Kidney (tissue), 14 donors: ENCODE data around the gene DYNLL1. TPM values are rescaled to one million over a fixed set of nuclear protein-coding genes. Genes with fewer than 3 reads are reported as not detected.
"Not testable (repeated sequence)": the region's sequence is repeated elsewhere in the genome, so short reads cannot be mapped to it uniquely, and the experiment has no call there.

Experiments
- DNase-seq, 5 donors: peaks; one replicate each; pipeline ENCODE4 v3.0.0-alpha.2; 2013 to 2020
- FAIRE-seq: peaks from 2 replicates; lab custom pipeline; 2012; peaks lifted over from hg19 to GRCh38; lab: Jason Lieb, UNC
- H3K27ac ChIP-seq, 2 donors: one replicate each; pipeline ENCODE4 v1.7.0; 2013; ENCODE audit warnings: low read depth in 2 of 2, low read length in 2 of 2, inconsistent platforms in 1 of 2
- H3K27me3 ChIP-seq: one replicate; pipeline ENCODE4 v1.7.1; 2013; ENCODE audit warnings: low read length, inconsistent platforms; ENCODE audit not compliant: control insufficient read depth, insufficient read depth
- H3K36me3 ChIP-seq, 3 donors: one replicate each; pipeline versions ENCODE4 v1.7.0 to v1.7.1; 2013; ENCODE audit warnings: low read length in 3 of 3, control low read depth in 1 of 3, inconsistent platforms in 1 of 3; ENCODE audit not compliant: insufficient read depth in 3 of 3, control insufficient read depth in 2 of 3
- H3K4me1 ChIP-seq, 3 donors: one replicate each; pipeline versions ENCODE4 v1.7.0 to v1.7.1; 2013; ENCODE audit warnings: low read length in 3 of 3, inconsistent platforms in 1 of 3, low read depth in 1 of 3; ENCODE audit not compliant: control insufficient read depth in 2 of 3, insufficient read depth in 2 of 3
- H3K4me3 ChIP-seq, 3 donors: one replicate each; pipeline versions ENCODE4 v1.7.0 to v1.8.1; 2013; ENCODE audit warnings: low read length in 3 of 3, control low read depth in 1 of 3, inconsistent platforms in 1 of 3
- H3K9ac ChIP-seq, 3 donors: one replicate each; pipeline versions ENCODE4 v1.7.0 to v1.7.1; 2013; ENCODE audit warnings: low read length in 3 of 3, control low read depth in 1 of 3, inconsistent platforms in 1 of 3
- H3K9me3 ChIP-seq, 3 donors: one replicate each; pipeline versions ENCODE4 v1.7.0 to v1.7.1; 2013; ENCODE audit warnings: low read length in 3 of 3, control low read depth in 1 of 3, inconsistent platforms in 1 of 3; ENCODE audit not compliant: control insufficient read depth in 2 of 3, insufficient read depth in 1 of 3
- CTCF ChIP-seq: IDR thresholded peaks from 3 replicates; pipeline ENCODE4 v1.5.1; 2012; ENCODE audit warnings: mild to moderate bottlenecking, moderate library complexity, borderline replicate concordance; ENCODE audit not compliant: insufficient read depth; ENCODE audit errors: extremely low read depth
- intact Hi-C: fragments of 100-400 bp; cut with DNase I; formaldehyde crosslinking; loops from one replicate; pipeline ENCODE4 v1.11.1; 2022
- polyA plus RNA-seq: library from polyadenylated mRNA; stranded (reverse); fragments of 350-450 nt; fragmentation: Illumina TruSeq; extraction: RNeasy Lipid Tissue Mini Kit (QIAGEN cat#74804); gene quantifications from one replicate; pipeline ENCODE4 v1.2.3, GENCODE V29; 2014; ENCODE audit warnings: low read depth, low replicate concordance; ENCODE audit not compliant: insufficient read depth
- total RNA-seq: library from RNA; stranded (reverse); fragmentation: NEBNext Ultra II Directional; extraction: Animal tissue kit (Norgen Biotek cat#: 25700); gene quantifications from one replicate; pipeline ENCODE4 v1.2.1, GENCODE V29; 2021
- donor health status: control.
- donor health status: control.
- donor health status: control.
- donor health status: control.
- donor health status: control.
- donor health status: DM: yes; HTN: yes; CAD: no.
- donor health status: Normal renal cell carcinoma (clear cell type).

Gene DYNLL1
- total and polyA plus RNA-seq, 2 donors from 2014 or later: 258 to 757 TPM

- intact Hi-C loops: no loop called here
- Histone ChIP-seq H3K4me3 (no peak overlapping the region), H3K9ac (no peak overlapping the region), H3K9me3 (no peaks in the 10 kb centered on the region), H3K27me3 (no peaks in the 10 kb centered on the region), H3K27ac (no peak overlapping the region), H3K36me3 (peaks cover 9 to 19% (median 14%) of the 10 kb centered on the region in 3 donors), H3K4me1 (no peaks in the 10 kb centered on the region)
- TF ChIP-seq CTCF: no peak
- FAIRE-seq: no peak
- no peak for DNase-seq
These were observed 12.6 kb downstream of the DYNLL1 start for GRCh38 chr12:120508537-120508936.

GRCh38 chr12:120514002-120514401, 18.1 kb downstream of the DYNLL1 start:
- peaks cover 4 to 18% (median 17%) of the 10 kb centered on the region in 3 donors for H3K36me3 ChIP-seq

DNA sequence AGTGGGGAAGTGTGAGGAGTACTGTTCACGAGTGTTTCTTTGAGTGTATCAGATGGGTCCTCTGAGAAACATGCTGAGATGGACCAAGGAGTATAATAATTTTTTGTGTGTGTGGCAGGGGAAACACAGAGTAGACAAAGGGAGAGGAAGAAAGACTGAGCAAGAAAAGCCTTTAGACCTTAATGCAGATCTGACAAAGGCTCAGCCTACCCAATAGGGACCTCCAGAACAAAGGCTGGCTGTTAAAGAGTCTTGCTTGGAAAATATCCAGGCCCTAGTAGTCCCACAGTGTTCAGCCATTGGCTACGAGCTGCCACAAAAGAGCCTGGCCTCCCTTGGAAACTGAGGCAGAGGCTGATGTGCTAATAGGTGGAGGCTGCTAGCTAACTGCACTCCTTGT, 19.6 kb downstream of the DYNLL1 start:
- Histone ChIP-seq H3K4me1 (no peaks in the 10 kb centered on the region), H3K4me3 (no peak overlapping the region), H3K9me3 (no peaks in the 10 kb centered on the region), H3K9ac (no peak overlapping the region), H3K36me3 (peaks cover 4 to 13% (median 8%) of the 10 kb centered on the region in 3 donors), H3K27me3 (no peaks in the 10 kb centered on the region), H3K27ac (no peak overlapping the region)
- DNase-seq (no peak), FAIRE-seq (no peak)
- intact Hi-C loops: no loop called here
- TF ChIP-seq CTCF: no peak

More at GRCh38 chr12:120514002-120514401, 18.1 kb downstream of the DYNLL1 start:
- Histone ChIP-seq H3K9ac (no peak overlapping the region), H3K27me3 (no peaks in the 10 kb centered on the region), H3K27ac (no peak overlapping the region), H3K4me1 (no peaks in the 10 kb centered on the region), H3K9me3 (no peaks in the 10 kb centered on the region), H3K4me3 (no peak overlapping the region)
- no peak for FAIRE-seq
- TF ChIP-seq CTCF: no peak
- no peak for DNase-seq
- intact Hi-C loops: no loop called here

DNA sequence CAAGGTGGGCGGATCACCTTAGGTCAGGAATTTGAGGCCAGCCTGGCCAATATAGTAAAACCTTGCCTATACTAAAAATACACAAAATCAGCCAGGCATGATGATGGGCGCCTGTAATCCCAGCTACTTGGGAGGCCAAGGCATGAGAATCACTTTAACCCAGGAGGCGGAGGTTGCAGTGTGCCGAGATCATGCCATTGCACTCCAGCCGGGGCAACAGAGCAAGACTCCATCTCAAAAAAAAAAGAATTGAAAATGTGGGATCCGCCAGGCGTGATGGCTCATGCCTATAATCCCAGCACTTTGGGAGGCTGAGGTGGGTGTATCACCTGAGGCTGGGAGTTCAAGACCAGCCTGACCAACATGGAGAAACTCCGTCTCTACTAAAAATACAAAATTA, 23.4 kb downstream of the DYNLL1 start:
- intact Hi-C loops, H3K27me3 ChIP-seq, H3K27ac ChIP-seq, H3K36me3 ChIP-seq, H3K9ac ChIP-seq, DNase-seq, H3K4me3 ChIP-seq, FAIRE-seq, H3K4me1 ChIP-seq, H3K9me3 ChIP-seq: not testable (repeated sequence)
